HG03135 (cell line): ENCODE results near the gene DCLK1.

Experiments
- ATAC-seq: cut with Tn5 transposase; IDR thresholded peaks from one replicate; pipeline ENCODE4 v1.9.1; 2021; ENCODE audit warnings: mild to moderate bottlenecking, moderate library complexity; ENCODE audit not compliant: unreplicated experiment

DCLK1 gene

GRCh38 chr13:35794734-35795389 lies 336.3 kb downstream of the DCLK1 start:
- ATAC-seq: no peak

- ATAC-seq: no peak
Observed at GRCh38 chr13:35793823-35794222, 337.4 kb downstream of the DCLK1 start.

- no peak for ATAC-seq
Observed at GRCh38 chr13:35792911-35793310, 338.3 kb downstream of the DCLK1 start.

GRCh38 chr13:35792021-35792420 lies 339.2 kb downstream of the DCLK1 start:
- ATAC-seq: no peak

- no peak for ATAC-seq
Observed at GRCh38 chr13:35791184-35791851, 339.9 kb downstream of the DCLK1 start.

DNA sequence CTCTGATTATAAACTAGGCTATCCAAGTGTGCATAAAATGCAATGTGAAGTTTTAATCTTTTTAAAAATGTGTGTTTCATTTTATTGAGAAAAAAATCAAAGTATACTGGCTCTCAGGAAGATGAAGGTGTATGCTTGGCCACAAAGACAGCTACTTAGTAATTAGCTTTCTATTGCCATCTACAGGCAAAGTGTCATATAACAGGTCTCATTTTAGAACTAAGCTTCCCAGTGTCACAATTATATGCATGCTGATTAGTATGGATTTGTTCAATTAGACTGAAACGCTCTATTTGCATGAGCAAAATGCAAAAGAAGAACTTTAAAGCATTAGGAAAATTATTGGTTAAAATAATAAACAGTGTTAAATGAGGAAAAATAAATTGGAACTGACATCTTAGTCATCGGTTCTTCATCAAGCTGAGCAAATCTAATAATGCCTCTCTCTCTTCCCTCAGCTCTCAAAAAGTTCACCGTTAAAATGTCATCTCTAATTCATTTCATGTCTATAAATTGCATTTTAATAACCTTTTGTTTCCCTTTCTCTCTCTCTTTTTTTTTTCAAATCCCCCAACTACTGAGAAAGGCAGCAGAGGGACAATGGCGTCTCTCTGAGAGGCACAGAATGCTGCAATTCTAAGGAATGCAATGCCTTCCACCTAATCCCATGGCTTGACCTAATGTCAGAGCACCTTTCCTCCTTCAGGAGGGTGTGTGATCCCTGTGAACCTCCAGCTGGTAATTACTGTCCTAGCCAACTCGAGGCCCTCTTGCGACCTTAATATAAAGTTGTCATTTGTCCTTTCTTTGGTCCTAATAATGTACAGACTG lies 341.6 kb downstream of the DCLK1 start:
- peak; percentile 59 for ATAC-seq

GRCh38 chr13:35787937-35788336 lies 343.2 kb downstream of the DCLK1 start:
- ATAC-seq: no peak

- ATAC-seq: no peak
Observed at GRCh38 chr13:35785576-35786303, 345.4 kb downstream of the DCLK1 start.

- ATAC-seq: no peak
Observed at GRCh38 chr13:35784286-35784951, 346.8 kb downstream of the DCLK1 start.

- ATAC-seq: no peak
Observed at GRCh38 chr13:35782793-35783192, 348.4 kb downstream of the DCLK1 start.

GRCh38 chr13:35781036-35782000 lies 349.9 kb downstream of the DCLK1 start:
- ATAC-seq: no peak

DNA sequence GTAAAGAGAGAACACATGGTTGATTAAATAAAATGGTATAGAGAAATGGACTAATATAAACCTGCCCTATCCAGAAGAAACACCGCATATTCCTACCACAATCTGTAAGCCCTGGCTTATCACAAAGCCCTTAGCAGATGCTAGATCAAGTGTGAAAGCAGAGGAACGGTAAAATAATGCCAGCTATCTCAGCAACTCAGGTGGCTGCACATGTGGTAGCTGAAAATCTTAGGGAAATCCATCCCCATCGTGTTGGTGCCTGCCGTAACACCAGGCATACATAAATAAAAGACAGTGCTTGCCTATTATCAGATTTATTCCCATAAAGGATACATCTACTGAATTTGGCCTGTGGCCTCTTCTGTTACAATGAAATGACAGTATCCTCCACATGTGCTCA lies 350.6 kb downstream of the DCLK1 start:
- ATAC-seq: no peak

- ATAC-seq: no peak
Observed at GRCh38 chr13:35771898-35772297, 359.3 kb downstream of the DCLK1 start.

DNA sequence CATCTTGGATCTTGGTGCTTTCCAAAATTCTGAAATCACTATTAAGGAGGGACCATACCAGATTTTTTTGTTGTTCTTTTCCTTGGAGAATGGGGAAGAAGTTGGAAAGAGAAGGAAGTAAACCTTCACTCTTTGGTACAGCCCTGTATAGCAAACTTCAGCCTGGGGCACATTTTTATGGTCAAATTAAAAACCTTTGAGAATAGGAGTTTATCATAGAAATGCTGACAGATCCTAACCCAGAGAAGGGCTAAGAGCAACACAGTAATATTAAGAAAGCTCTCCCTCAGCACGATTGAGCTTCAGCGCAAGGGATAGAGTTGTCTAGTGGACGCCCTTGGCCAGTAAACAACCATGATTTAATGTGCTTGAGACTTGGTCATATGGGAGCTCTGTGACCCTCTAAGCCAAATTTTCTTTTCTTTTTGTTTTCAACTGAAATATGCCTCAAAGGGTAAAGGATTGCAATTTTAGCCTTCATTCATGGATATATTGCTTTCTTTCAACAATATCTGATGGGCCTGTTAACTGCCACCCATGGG lies 360.4 kb downstream of the DCLK1 start:
- no peak for ATAC-seq

DNA sequence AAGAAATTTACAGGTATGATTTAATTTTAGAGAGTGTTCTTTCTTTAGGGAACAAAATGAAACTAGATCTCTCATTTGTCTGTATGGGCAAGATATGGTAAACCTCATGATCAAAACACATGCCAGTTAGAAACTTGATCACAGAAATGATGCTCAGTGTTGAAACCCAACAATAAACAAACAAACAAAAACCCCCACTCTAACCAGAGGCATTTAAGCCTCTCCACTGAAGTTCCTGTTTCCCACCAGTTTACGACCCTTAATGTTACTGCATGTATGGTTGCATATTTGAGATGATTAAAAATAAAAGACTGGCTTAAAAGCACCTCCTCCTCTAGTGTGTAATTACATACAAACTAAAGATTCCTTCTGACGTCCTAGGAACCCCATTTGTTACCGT lies 361.4 kb downstream of the DCLK1 start:
- no peak for ATAC-seq

DNA sequence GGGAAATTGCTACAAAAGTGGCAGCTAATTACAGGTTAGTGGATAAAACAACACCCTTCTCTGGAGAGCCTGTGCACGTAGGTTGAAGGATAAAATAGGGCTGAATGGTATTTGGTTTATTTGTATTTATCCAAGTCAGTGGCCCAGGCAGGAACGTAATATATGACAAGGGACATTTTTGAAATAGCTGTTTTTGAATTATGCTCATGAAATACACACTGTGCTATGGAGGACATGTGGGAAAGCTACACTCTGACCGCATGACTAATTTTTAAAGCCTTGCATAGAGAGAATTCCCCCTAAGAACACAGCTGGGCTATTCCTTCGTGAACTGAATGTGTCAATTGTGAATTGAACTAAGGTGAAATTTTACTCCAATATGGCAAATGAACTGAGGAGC lies 362.6 kb downstream of the DCLK1 start:
- ATAC-seq: no peak

DNA sequence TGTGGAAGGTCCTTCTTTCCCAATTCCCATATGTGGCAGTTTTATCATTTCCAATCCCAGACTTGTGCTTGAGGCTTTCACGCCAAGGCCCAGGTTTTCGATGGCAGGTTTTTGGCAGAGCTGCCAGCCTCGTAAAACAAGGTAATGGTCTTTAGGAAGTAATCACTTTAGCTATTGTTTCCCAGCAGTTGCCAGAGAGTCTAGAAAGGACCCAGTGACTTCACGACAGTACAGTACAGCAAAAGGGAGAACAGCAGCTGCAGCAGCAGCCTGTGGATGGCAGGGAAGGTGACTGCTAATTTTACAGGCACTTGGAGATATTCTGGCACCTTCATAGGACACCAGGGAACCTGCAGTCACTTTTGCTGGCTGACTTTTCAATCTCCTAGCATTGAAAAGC lies 363.1 kb downstream of the DCLK1 start:
- ATAC-seq: no peak

DNA sequence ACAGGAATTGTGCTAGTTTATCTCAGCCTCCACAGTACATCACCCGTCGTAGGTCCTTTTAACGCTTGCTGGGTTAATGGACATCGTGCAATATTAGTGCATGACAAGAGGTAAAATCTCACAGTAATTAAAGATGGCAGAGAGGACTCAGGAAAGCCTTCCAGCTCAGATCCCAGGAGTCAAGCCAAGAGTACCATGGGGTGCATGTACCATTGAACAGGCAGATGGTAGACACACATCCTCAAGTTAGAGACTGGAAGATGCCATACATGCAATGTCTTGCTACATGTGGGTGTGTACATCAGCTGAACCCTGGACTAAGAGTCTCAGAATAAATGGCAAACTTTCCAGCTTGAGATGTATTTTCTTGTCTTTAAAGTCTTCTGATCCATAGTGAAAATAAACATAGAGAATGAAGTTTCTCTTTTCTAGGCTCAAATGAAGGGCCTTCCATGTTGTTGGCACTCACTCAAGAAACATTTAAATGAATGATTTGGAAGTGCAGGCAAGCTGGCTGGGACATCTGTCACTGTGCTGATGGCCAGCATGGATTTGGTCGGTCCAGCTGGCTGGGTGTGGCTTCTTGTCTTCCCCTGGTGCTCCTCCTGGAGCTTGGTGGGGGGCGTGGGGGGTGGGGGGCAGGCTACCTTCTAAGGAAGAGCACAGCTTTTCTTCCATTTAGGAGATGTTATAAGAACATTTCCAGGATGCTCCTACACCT lies 363.8 kb downstream of the DCLK1 start:
- ATAC-seq: no peak

- no peak for ATAC-seq
Observed at GRCh38 chr13:35766663-35767062, 364.5 kb downstream of the DCLK1 start.
